Vagina (tissue), 2 donors: ENCODE results near the gene ANKRD52. TPM values are rescaled to one million over a fixed set of nuclear protein-coding genes. Genes with fewer than 3 reads are reported as not detected.

ENCODE experiments used
- DNase-seq, 2 donors: peaks; one replicate each; pipeline ENCODE4 v3.0.0-alpha.2; 2017; ENCODE audit errors: extremely low spot score in 2 of 2
- H3K27ac ChIP-seq: fragments of 200-600 bp; sonication (generic); one replicate; pipeline ENCODE4 v1.5.1; 2019
- H3K27me3 ChIP-seq: fragments of 200-600 bp; sonication (generic); one replicate; pipeline ENCODE4 v1.5.1; 2019
- H3K36me3 ChIP-seq, 2 donors: fragments of 200-600 bp; sonication (generic); one replicate each; pipeline ENCODE4 v1.5.1; 2017 to 2019
- H3K4me1 ChIP-seq: fragments of 200-600 bp; sonication (generic); one replicate; pipeline ENCODE4 v1.5.1; 2019
- H3K4me3 ChIP-seq, 2 donors: fragments of 200-600 bp; sonication (generic); 1 replicate in 1 of 2; 2 replicates in 1 of 2; pipeline ENCODE4 v1.5.1; 2016 to 2019
- H3K9me3 ChIP-seq: fragments of 200-600 bp; sonication (generic); one replicate; pipeline ENCODE4 v1.5.1; 2019
- CTCF ChIP-seq, 3 experiments: fragments of 450-650 bp in 2 of 3; fragments of 200-600 bp in 1 of 3; sonication (generic) in 1 of 3; IDR thresholded peaks; one replicate each; pipeline ENCODE4 v1.5.1; 2017 to 2019; ENCODE audit warnings: antibody characterized with exemption in 3 of 3, mild to moderate bottlenecking in 2 of 3, moderate library complexity in 2 of 3
- POLR2A ChIP-seq, 2 donors: fragments of 450-650 bp; IDR thresholded peaks; one replicate each; pipeline ENCODE4 v1.6.1; 2017; ENCODE audit warnings: antibody characterized with exemption in 2 of 2, mild to moderate bottlenecking in 2 of 2, moderate library complexity in 2 of 2
- POLR2AphosphoS5 ChIP-seq, 2 donors: sonication (generic); formaldehyde crosslinking; IDR thresholded peaks; one replicate each; pipeline ENCODE4 v1.9.0; 2017; ENCODE audit warnings: antibody characterized with exemption in 2 of 2, mild to moderate bottlenecking in 2 of 2, low read depth in 1 of 2; ENCODE audit not compliant: insufficient read depth in 1 of 2
- intact Hi-C: fragments of 100-400 bp; cut with DNase I; formaldehyde crosslinking; loops from one replicate; pipeline ENCODE4 v1.15.1; 2023
- total RNA-seq: library from RNA; depleted of rRNA; stranded (reverse); fragments of >200 nt; gene quantifications from one replicate; pipeline ENCODE4 v1.2.3, GENCODE V29; 2016

ANKRD52 gene
- total RNA-seq, 1 donor from 2014 or later = 22.6 TPM

GRCh38 chr12:56300644-56301464 is 42.7 kb upstream of the ANKRD52 start:
- no peaks in the 10 kb centered on the region for H3K27me3 ChIP-seq
- no peaks in the 10 kb centered on the region for H3K9me3 ChIP-seq
- H3K36me3 ChIP-seq = no peaks in the 10 kb centered on the region
- intact Hi-C loops = no loop called here
- H3K4me1 ChIP-seq = peaks cover 57% of the 10 kb centered on the region
- H3K27ac ChIP-seq = peak overlapping the region; percentile 84
- no peak for DNase-seq
- H3K4me3 ChIP-seq = peak overlapping the region; percentile 75 to 96
- TF ChIP-seq CTCF (IDR thresholded peaks at IDR 0.05) = no peak
- no peak for TF ChIP-seq POLR2A (IDR thresholded peaks at IDR 0.05)
- TF ChIP-seq POLR2AphosphoS5 (IDR thresholded peaks at IDR 0.05; ENCODE audit: insufficient read depth in 1 of 2, low read depth in 1 of 2) = no peak

DNA sequence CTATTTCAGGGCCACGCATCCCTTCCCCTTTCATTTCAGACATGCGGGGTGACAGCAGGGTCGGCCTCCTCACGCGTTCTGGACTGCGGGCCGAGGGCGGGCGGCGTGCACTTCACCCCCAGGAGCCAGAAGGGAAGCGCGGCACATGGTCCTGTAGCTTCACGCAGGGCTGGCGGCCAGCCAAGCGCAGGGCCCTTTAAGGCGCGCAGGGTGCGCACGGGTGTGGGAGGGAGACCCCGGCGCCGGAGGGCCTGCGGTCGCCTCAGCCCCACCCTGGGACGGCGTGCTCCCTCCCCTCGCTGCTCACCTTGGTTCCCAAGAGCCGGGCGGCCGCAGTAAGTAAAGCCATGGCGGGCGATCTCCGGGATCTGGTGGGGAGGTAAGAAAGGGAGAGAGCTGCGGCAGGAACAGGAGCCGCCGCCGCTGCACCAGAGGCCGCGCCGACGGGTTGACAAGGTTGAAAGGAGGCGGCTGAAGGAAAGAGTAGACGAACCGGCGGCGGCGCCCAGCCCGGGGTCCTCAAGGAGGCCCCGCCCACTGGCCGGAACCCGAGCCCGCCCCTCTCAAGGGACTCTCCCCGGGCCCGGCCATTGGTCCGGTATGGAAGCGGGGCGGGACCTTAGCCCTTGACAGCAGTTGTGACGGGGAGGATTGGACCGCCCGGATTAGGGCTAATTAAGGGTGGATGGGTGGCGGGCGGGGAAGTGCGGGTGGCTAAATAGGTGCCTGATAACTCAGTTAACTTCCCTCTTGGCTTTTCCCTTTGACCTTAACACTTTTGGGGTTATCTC is 41.9 kb upstream of the ANKRD52 start, which contains the start of gene CS:
TSS of gene CS (minus strand) at position 478 of the 791 bp plus-strand sequence. CDS start at position 349, 129 bp downstream.
- peak within 1 kb of the TSS; percentile 75 to 96 for H3K4me3 ChIP-seq
- no peaks in the 10 kb centered on the region for H3K27me3 ChIP-seq
- TF ChIP-seq CTCF (IDR thresholded peaks at IDR 0.05) (no peak), POLR2A (IDR thresholded peaks at IDR 0.05) (peak in 1 of 2 donors; percentile 46), POLR2AphosphoS5 (IDR thresholded peaks at IDR 0.05; ENCODE audit: insufficient read depth in 1 of 2, low read depth in 1 of 2) (peak; percentile 94)
- H3K9me3 ChIP-seq = no peaks in the 10 kb centered on the region
- peak within 1 kb of the TSS; percentile 84 for H3K27ac ChIP-seq
- no peaks in the 10 kb centered on the region for H3K36me3 ChIP-seq
- peaks cover 57% of the 10 kb centered on the region for H3K4me1 ChIP-seq
- DNase-seq = peak; percentile 97 to 98
- intact Hi-C loops = no loop called here

- H3K4me3 ChIP-seq = peak overlapping the region; percentile 75 to 96
- no peaks in the 10 kb centered on the region for H3K9me3 ChIP-seq
- no peak for TF ChIP-seq CTCF (IDR thresholded peaks at IDR 0.05)
- no peak for TF ChIP-seq POLR2AphosphoS5 (IDR thresholded peaks at IDR 0.05; ENCODE audit: insufficient read depth in 1 of 2, low read depth in 1 of 2)
- TF ChIP-seq POLR2A (IDR thresholded peaks at IDR 0.05) = no peak
- no peak for DNase-seq
- H3K27me3 ChIP-seq = no peaks in the 10 kb centered on the region
- peaks cover 57% of the 10 kb centered on the region for H3K4me1 ChIP-seq
- peak overlapping the region; percentile 84 for H3K27ac ChIP-seq
- no peaks in the 10 kb centered on the region for H3K36me3 ChIP-seq
- intact Hi-C loops = no loop called here
Measured at GRCh38 chr12:56299308-56299852, 41.2 kb upstream of the ANKRD52 start.

GRCh38 chr12:56298828-56299227 is 40.6 kb upstream of the ANKRD52 start:
- H3K36me3 ChIP-seq = no peaks in the 10 kb centered on the region
- peak overlapping the region; percentile 75 to 96 for H3K4me3 ChIP-seq
- no peaks in the 10 kb centered on the region for H3K9me3 ChIP-seq
- DNase-seq = no peak
- TF ChIP-seq CTCF (IDR thresholded peaks at IDR 0.05) = no peak
- no peak for TF ChIP-seq POLR2A (IDR thresholded peaks at IDR 0.05)
- TF ChIP-seq POLR2AphosphoS5 (IDR thresholded peaks at IDR 0.05; ENCODE audit: insufficient read depth in 1 of 2, low read depth in 1 of 2) = no peak
- peak overlapping the region; percentile 84 for H3K27ac ChIP-seq
- H3K4me1 ChIP-seq = peaks cover 57% of the 10 kb centered on the region
- intact Hi-C loops = no loop called here
- no peaks in the 10 kb centered on the region for H3K27me3 ChIP-seq
